CD14-positive monocyte (primary cell): Measurements from ENCODE around the gene EYA3. TPM values are rescaled to one million over a fixed set of nuclear protein-coding genes. Genes with fewer than 3 reads are reported as not detected.

Experiments
- DNase-seq, 3 donors: peaks; one replicate each; pipeline ENCODE4 v3.0.0-alpha.2; 2011 to 2022
- H2AFZ ChIP-seq: 2 replicates; pipeline ENCODE4 v1.6.0; 2012; ENCODE audit warnings: mild to moderate bottlenecking, low read depth, low read length, inconsistent platforms; ENCODE audit not compliant: insufficient read depth, poor library complexity, severe bottlenecking
- H3K27ac ChIP-seq, 2 donors: 1 replicate in 1 of 2; 2 replicates in 1 of 2; pipeline ENCODE4 v1.5.1; 2012 to 2013; ENCODE audit warnings: low read length in 2 of 2, control low read depth in 1 of 2, inconsistent platforms in 1 of 2, low read depth in 1 of 2, mild to moderate bottlenecking in 1 of 2
- H3K27me3 ChIP-seq, 2 donors: one replicate each; pipeline versions ENCODE4 v1.6.0 to v1.6.1; 2011 to 2013; ENCODE audit warnings: low read length in 2 of 2; ENCODE audit not compliant: control insufficient read depth in 2 of 2, insufficient read depth in 2 of 2
- H3K36me3 ChIP-seq, 2 donors: replicated peaks in 1 of 2; 1 replicate in 1 of 2; 2 replicates in 1 of 2; pipeline versions ENCODE4 v1.5.1 to v1.6.1; 2012 to 2013; ENCODE audit warnings: low read length in 2 of 2, control low read depth in 1 of 2, inconsistent platforms in 1 of 2, mild to moderate bottlenecking in 1 of 2; ENCODE audit not compliant: insufficient read depth in 2 of 2, control insufficient read depth in 1 of 2
- H3K4me1 ChIP-seq, 2 donors: 1 replicate in 1 of 2; 2 replicates in 1 of 2; pipeline versions ENCODE4 v1.5.1 to v1.6.1; 2012 to 2013; ENCODE audit warnings: low read length in 2 of 2, control low read depth in 1 of 2, inconsistent platforms in 1 of 2, mild to moderate bottlenecking in 1 of 2, moderate library complexity in 1 of 2; ENCODE audit not compliant: insufficient read depth in 2 of 2, control insufficient read depth in 1 of 2
- H3K4me2 ChIP-seq: replicated peaks from 2 replicates; pipeline ENCODE3; 2012; ENCODE audit warnings: low read length, moderate library complexity, mild to moderate bottlenecking; ENCODE audit not compliant: poor library complexity, severe bottlenecking; ENCODE audit errors: extremely low read depth
- H3K4me3 ChIP-seq, 3 experiments: fragments of 200-600 bp in 1 of 3; sonication (generic) in 1 of 3; replicated peaks in 1 of 3; 1 replicate in 2 of 3; 2 replicates in 1 of 3; pipeline ENCODE4 v1.5.1; 2011 to 2013; ENCODE audit warnings: low read length in 3 of 3, mild to moderate bottlenecking in 3 of 3, control low read depth in 2 of 3, low read depth in 2 of 3, inconsistent platforms in 1 of 3, moderate library complexity in 1 of 3
- H3K79me2 ChIP-seq: 2 replicates; pipeline ENCODE4 v1.6.0; 2012; ENCODE audit warnings: mild to moderate bottlenecking, control low read depth, inconsistent platforms, low read length, moderate library complexity; ENCODE audit not compliant: insufficient read depth
- H3K9ac ChIP-seq: 2 replicates; pipeline ENCODE4 v1.6.0; 2017; ENCODE audit warnings: low read length, mild to moderate bottlenecking; ENCODE audit not compliant: insufficient read depth, poor library complexity, severe bottlenecking
- H3K9me3 ChIP-seq, 2 donors: replicated peaks in 1 of 2; 1 replicate in 1 of 2; 2 replicates in 1 of 2; pipeline versions ENCODE4 v1.5.1 to v1.6.1; 2012 to 2013; ENCODE audit warnings: low read length in 2 of 2, control low read depth in 1 of 2; ENCODE audit not compliant: control insufficient read depth in 1 of 2, insufficient read depth in 1 of 2
- H4K20me1 ChIP-seq: 2 replicates; pipeline ENCODE4 v1.6.0; 2012; ENCODE audit warnings: mild to moderate bottlenecking, low read length, control low read depth, moderate library complexity; ENCODE audit not compliant: insufficient read depth
- H3K27ac Mint-ChIP-seq, 7 donors: one replicate each; pipeline ENCODE4 v1.8.0; 2020; ENCODE audit warnings: mild to moderate bottlenecking in 7 of 7, mixed read lengths in 7 of 7, moderate library complexity in 6 of 7, inconsistent platforms in 2 of 7
- H3K27me3 Mint-ChIP-seq, 3 donors: one replicate each; pipeline ENCODE4 v1.8.0; 2021 to 2022; ENCODE audit warnings: low read depth in 3 of 3, mild to moderate bottlenecking in 3 of 3, mixed read lengths in 3 of 3, moderate library complexity in 3 of 3, inconsistent platforms in 1 of 3
- H3K36me3 Mint-ChIP-seq, 2 donors: one replicate each; pipeline ENCODE4 v1.8.0; 2020; ENCODE audit warnings: mixed read lengths in 2 of 2, inconsistent platforms in 1 of 2, mild to moderate bottlenecking in 1 of 2
- H3K4me1 Mint-ChIP-seq: one replicate; pipeline ENCODE4 v1.8.0; 2020; ENCODE audit warnings: mild to moderate bottlenecking, mixed read lengths
- H3K4me3 Mint-ChIP-seq, 2 donors: one replicate each; pipeline ENCODE4 v1.8.0; 2020; ENCODE audit warnings: mild to moderate bottlenecking in 2 of 2, mixed read lengths in 2 of 2, moderate library complexity in 1 of 2
- H3K9me3 Mint-ChIP-seq, 7 donors: one replicate each; pipeline ENCODE4 v1.8.0; 2020 to 2022; ENCODE audit warnings: mixed read lengths in 7 of 7, mild to moderate bottlenecking in 6 of 7, moderate library complexity in 6 of 7, inconsistent platforms in 2 of 7
- CTCF ChIP-seq: fragments of 200-600 bp; IDR thresholded peaks from one replicate; pipeline ENCODE4 v1.8.0; 2022; ENCODE audit warnings: antibody characterized with exemption, mild to moderate bottlenecking
- WGBS: methylation state at CpG from one replicate; pipeline ENCODE4 v1.1.5; 2013; ENCODE audit warnings: missing lambda C conversion rate; ENCODE audit not compliant: insufficient coverage; 5-methylcytosine and 5-hydroxymethylcytosine counted together
- intact Hi-C, 2 donors: fragments of 100-400 bp; cut with micrococcal nuclease; formaldehyde crosslinking; loops; one replicate each; pipeline versions ENCODE4 v1.15.0 to v1.15.1; 2023
- polyA plus RNA-seq, 3 donors: library from polyadenylated mRNA; depleted of rRNA in 1 of 3; unstranded in 2 of 3; stranded (reverse) in 1 of 3; fragments of 300-500 nt in 2 of 3; fragments of >200 nt in 1 of 3; fragmentation: Illumina TruSeq in 2 of 3; gene quantifications; 1 replicate in 2 of 3; 2 replicates in 1 of 3; pipeline ENCODE4 v1.2.3, GENCODE V29; 2012 to 2021

EYA3 gene
- polyA plus RNA-seq, 3 donors: 3.3 to 21.1 (median 3.7) TPM

GRCh38 chr1:28104866-28105467 is 16.6 kb upstream of the EYA3 start:
- no peaks in the 10 kb centered on the region for H3K9me3 ChIP-seq
- H3K4me2 ChIP-seq: no peak overlapping the region
- no peaks in the 10 kb centered on the region for H3K27me3 ChIP-seq
- H3K27ac ChIP-seq: no peak overlapping the region
- peaks cover 20 to 23% of the 10 kb centered on the region in 2 donors for H3K4me1 ChIP-seq
- Mint-ChIP-seq H3K4me3 (no peak overlapping the region), H3K27ac (peak overlapping the region in 1 of 7 donors; percentile 73), H3K27me3 (peaks cover 0 to 3% (median 2%) of the 10 kb centered on the region in 3 donors), H3K9me3 (peaks cover 0 to 1% (median 0%) of the 10 kb centered on the region in 7 donors), H3K36me3 (no peaks in the 10 kb centered on the region), H3K4me1 (peaks cover 23% of the 10 kb centered on the region)
- no peak overlapping the region for H2AFZ ChIP-seq
- no peak for TF ChIP-seq CTCF
- H3K4me3 ChIP-seq: no peak overlapping the region
- no peaks in the 10 kb centered on the region for H3K79me2 ChIP-seq
- H3K36me3 ChIP-seq: no peaks in the 10 kb centered on the region
- peak in 1 of 3 donors; percentile 27 for DNase-seq
- intact Hi-C loops: no loop called here
- no peak overlapping the region for H3K9ac ChIP-seq
- H4K20me1 ChIP-seq: no peaks in the 10 kb centered on the region
- 77% methylated on average over 5 of the region's 11 CpGs for WGBS

GRCh38 chr1:28102189-28102588 is 13.8 kb upstream of the EYA3 start:
- Mint-ChIP-seq H3K27ac (no peak overlapping the region), H3K4me1 (peaks cover 14% of the 10 kb centered on the region), H3K36me3 (no peaks in the 10 kb centered on the region), H3K9me3 (peaks cover 0 to 1% (median 0%) of the 10 kb centered on the region in 7 donors), H3K4me3 (no peak overlapping the region), H3K27me3 (peaks cover 0 to 2% (median 0%) of the 10 kb centered on the region in 3 donors)
- Histone ChIP-seq H3K4me1 (peaks cover 8 to 9% of the 10 kb centered on the region in 2 donors), H3K4me2 (no peak overlapping the region), H4K20me1 (no peaks in the 10 kb centered on the region), H3K79me2 (no peaks in the 10 kb centered on the region), H3K27me3 (no peaks in the 10 kb centered on the region), H3K36me3 (no peaks in the 10 kb centered on the region), H3K27ac (no peak overlapping the region), H3K4me3 (no peak overlapping the region), H2AFZ (no peak overlapping the region), H3K9me3 (no peaks in the 10 kb centered on the region), H3K9ac (no peak overlapping the region)
- TF ChIP-seq CTCF: no peak
- no peak for DNase-seq
- intact Hi-C loops: no loop called here
- no CpG with 5 or more reads among the region's 1 CpG for WGBS
